ENCODE data around the gene NFIL3.
A peak's percentile ranks its signal among the peaks of the same experiment; 100 is the strongest.
"Not testable (repeated sequence)": the region's sequence is repeated elsewhere in the genome, so short reads cannot be mapped to it uniquely, and the experiment has no call there.

NFIL3 gene

GRCh38 chr9:91423785-91424402 is at the start of gene NFIL3:
Gene NFIL3 (minus strand): TSS chr9:91423832. CDS start chr9:91410734, 13,098 bp downstream.
- DNase-seq, result peak in 1 of 2 donors; percentile 63

DNA sequence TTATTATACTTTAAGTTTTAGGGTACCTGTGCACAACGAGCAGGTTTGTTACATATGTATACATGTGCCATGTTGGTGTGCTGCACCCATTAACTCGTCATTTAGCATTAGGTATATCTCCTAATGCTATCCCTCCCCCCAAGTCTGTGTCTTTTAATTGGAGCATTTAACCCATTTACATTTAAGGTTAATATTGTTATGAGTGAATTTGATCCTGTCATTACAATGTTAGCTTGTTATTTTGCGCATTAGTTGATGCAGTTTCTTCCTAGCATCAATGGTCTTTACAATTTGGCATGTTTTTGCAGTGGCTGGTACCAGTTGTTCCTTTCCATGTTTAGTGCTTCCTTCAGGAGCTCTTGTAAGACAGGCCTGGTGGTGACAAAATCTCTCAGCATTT is 47.9 kb upstream of the NFIL3 start:
- not testable (repeated sequence) for DNase-seq

GRCh38 chr9:91465420-91465819 is 41.8 kb upstream of the NFIL3 start:
- DNase-seq, result no peak

- no peak for DNase-seq
Observed at GRCh38 chr9:91458906-91459305, 35.3 kb upstream of the NFIL3 start.

DNA sequence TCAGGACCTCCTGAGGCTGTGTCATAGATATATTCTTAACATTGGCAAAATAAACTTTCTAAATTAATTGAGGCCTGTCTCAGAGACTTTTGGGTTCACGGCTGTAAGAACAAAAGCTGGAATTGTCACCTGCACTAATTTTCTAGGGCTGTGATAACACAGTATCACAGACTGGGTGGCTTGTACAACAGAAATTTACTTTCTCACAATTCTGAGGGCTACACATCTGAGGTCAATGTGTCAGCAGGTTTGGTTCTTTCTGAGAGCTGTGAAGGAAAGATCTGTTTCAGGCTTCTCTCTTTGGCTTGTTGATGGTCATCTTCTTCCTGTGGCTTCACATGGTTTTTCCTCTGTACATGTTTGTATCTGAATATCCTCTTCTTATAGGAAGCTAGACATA is 29.2 kb upstream of the NFIL3 start:
- DNase-seq, result no peak

GRCh38 chr9:91451431-91452270 is 28.0 kb upstream of the NFIL3 start:
- DNase-seq, result no peak

GRCh38 chr9:91445135-91445534 is 21.5 kb upstream of the NFIL3 start:
- DNase-seq, result no peak

DNA sequence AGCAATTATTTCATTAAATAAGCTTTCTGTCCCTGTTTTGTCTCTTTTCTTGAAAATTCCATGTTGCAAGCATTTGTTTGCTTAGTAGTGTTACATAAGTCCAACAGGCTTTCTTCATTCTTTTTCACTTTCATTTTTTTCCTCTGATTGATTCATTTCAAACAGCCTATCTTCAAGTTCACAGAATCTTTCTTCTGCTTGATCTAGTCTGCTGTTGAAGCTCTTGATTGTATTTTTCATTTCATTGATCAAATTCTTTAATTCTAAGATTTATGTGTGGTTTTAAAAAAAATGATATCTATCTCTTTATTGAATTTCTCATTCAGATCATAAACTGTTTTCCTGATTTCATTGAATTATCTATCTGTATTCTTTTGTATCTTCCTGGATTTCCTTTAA is 20.4 kb upstream of the NFIL3 start:
- DNase-seq, result no peak

DNA sequence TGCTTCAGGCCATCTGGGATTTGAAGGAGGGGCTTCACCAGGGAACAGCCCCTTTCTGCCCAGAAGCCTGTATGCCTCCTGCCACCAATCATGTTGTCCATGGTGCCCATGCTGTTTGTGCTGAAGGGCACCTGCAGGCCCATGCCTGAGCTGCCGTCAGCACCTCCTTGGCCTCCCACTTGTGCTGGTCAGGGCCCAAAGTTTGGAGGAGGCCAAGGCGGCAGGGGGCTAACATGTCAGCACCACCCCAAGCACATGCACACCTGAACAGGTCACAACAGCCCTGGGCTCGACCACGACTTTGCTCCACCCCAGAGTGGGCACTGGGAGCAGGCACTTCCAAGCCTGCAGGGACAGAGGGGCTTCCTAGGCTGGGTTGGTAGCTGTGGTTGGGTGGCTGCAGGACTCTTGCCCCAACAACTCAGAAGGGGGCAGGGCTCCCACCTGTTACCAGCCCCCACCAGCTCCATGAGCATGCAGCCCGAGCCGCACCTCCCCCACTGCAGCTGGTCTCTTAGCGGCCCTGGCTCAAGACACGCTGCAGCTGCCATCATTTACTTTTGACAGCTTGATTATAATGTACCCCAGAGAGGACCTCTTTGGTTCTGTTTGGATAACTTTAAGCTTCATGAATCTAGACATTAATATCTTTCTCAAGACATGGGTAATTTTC is 19.8 kb upstream of the NFIL3 start:
- no peak for DNase-seq

DNA sequence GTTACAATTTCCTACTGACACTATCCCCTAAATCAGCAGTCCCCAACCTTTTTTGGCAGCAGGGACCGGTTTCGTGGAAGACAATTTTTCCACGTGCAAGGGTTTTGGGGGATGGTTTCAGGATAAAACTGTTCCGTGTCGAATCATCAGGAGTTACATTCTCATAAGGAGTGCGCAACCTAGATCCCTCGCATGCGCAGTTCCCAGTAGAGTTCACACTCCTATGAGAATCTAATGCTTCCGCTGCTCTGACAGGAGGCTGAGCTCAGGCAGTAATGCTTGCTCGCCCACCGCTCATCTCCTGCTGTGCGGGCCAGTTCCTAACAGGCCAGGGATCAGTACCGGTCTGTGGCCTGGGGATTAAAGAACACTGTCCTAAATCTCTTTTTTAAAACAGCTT is 13.2 kb upstream of the NFIL3 start:
- no peak for DNase-seq

DNA sequence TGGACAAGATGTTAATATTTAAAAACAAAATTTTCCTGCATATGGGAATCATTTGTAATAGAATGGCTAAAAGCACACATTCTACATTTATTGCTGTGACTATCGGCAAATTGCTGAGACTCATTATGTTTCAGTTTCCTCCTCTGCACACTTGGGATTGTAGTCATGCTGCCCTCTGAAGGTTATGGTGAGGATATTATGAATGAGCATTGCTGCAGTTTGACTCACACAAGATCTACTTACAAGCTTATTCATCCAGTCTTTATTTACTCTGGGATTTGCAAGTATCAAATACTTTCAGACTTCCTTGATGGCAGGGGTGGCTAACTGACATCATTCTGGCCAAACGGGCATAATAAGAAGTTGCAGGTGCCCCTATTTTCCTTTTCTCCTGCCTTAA is 9.5 kb upstream of the NFIL3 start:
- peak in 1 of 2 donors; percentile 27 for DNase-seq

- no peak for DNase-seq
Observed at GRCh38 chr9:91431485-91431884, 7.9 kb upstream of the NFIL3 start.

- no peak for DNase-seq
Observed at GRCh38 chr9:91429501-91429900, 5.9 kb upstream of the NFIL3 start.

DNA sequence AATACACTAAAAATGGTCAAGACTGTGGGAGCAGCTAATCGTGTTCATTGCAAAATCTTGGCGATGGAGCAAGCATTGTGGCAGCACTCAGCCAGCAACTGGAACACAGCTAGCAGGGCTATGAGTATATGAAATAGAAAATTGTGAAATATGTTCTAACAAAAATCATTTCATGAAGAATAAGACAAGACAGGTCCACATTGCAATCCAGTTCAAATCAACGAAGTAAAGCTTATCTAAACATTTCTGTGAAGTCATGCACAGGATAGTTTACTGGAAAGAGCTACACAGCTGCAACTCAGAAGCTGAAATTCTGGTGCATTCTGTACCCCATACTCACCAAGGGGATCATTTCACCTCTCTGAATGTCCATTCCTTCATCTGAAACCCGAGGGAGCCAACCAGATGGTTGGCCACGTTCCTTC is 5.3 kb upstream of the NFIL3 start:
- DNase-seq, result no peak

DNA sequence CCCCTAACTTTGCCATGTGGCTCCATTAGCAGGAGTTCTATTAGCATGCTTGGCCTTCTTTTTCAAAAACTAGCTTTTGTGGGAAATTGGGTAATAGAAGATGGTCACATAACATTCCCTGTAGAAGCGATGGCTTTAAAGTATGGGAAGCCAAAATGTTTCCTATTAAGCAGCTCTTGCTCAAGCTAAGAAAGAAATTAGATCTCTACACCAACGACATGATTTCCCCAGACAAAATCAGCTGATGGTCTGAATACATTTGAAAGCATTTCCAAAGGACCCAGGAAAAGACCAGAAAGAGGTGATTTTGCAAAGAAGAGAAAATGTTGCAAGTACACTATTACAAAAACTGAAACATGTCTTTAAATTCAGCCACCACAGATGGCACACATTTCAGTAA is 4.8 kb upstream of the NFIL3 start:
- no peak for DNase-seq

DNA sequence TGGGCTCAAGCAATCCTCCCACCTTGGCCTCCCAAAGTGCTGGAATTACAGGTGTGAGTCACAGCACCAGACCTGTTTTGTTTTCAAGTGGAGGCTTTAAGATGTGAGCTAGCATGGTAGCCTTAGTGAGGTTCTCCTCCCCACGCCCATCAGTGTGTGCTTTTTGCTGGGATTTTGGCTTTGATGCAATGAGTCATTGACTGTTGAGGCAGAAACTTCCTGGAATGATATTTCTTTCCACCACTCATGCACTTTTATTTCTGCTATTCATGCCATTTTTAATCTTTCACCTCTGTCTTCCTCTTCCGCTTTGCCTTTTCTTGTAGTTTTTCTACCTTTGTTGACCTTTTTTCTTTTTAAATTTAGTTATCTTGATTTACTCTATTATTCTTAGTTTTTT is 4.2 kb upstream of the NFIL3 start:
- DNase-seq, result no peak

GRCh38 chr9:91426123-91426745 is 2.6 kb upstream of the NFIL3 start:
- peak in 1 of 2 donors; percentile 40 for DNase-seq

- no peak for DNase-seq
Observed at GRCh38 chr9:91425271-91425670, 1.6 kb upstream of the NFIL3 start.

DNA sequence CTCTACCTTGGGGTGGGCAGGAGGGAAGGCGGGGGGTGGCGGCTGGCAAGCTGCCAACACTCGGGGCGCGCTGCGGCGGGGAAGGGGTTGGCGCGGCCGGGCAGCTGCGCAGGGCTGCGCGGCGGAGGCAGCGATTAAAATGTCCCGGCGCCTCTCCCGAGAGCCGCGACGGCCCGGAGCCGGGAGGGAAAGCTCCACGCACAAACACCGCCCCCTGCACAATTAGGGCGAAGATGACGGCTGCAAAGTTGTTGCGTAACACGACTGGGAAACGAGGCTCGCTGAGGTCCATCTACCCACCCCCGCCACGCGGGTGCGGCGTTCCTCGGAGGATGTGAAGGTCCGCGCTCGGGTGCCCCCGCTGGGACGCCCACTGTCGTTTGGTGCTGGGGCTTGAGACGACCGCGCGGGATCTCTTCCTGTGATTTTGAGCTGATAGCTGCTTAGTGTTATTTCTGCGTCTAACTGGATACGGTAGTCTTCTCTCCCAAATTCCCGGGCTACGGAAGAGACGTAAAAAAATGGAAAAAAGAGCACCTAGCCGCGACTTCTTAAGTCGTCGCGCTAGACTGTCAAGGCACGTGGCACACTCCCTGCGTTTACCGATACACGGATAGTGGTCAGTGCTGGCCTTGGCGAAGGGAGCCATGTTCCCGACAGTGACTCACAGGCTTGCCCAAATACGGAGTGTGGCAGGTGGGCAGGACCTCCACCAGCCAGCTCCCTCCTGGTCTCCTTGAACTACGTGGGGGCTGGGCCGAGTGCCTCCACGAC is 958 bp upstream of the NFIL3 start:
- DNase-seq, result peak in 1 of 2 donors; percentile 63

DNA sequence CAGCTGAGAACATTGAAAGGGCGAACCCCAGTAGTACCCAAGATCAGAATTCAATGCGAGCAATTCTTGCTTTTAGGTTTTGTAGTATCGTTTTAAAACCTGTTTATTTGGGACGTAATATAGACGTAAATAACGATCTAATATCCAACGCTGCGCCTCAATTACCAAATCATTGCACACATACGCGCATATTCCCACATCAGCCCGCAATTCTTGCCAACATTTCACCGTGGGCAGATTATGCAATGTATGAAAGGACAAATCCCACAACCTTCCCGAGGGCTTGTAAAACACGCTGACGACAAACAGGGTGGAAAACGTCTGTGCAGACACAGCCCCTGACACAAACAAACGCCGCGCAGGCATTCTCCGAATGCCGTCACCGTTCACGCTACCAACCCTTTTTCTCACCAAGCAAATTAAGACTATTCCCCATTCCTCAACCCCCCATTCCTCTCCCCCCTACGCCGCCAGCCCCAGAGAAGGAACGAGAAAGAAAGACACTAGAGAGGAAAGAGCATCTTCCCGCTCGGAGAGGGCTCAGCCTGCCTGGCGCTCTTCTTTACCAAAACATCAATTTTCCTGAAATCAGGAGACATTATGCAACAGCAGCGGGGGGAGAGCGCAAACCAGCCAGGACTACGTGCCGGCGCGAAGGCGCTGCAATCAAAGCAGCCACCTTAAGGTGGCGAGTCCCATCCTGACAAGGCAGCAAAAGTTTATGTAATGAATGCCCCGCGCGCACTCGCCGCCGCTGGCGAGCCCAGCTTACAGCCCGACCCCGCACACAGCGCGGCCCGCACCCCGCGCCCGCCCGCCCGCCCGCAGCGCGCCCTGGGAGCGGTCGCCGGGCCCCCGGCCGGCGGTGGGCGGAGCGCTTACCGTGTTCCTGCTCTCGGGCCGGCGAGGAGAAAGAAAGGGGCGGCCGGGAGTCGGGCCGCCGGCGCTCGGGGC is 597 bp downstream of the NFIL3 start:
- DNase-seq, result no peak

- DNase-seq, result no peak
Observed at GRCh38 chr9:91421971-91422757, 1.5 kb downstream of the NFIL3 start.
